ENCODE data around the gene RNU2-63P. TPM values are rescaled to one million over a fixed set of nuclear protein-coding genes. Genes with fewer than 3 reads are reported as not detected.

The RNU2-63P gene
- polyA plus RNA-seq, 1 of the 3 experiments (the other 2 are of a cell fraction), result not detected

DNA sequence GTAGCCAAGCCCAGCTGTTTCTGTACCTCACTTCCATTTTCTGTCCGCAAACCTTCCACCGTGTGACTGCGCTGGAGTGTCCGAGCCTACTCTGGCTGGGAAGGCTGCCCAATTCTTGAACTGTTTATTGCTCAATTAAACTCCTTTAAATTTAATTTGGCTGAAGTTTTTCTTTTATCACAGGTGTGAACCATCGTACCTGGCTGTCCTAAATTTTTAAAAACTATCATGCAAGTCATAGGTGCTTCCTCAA lies 6.2 kb upstream of the RNU2-63P start (continued):
- TF ChIP-seq, protein P1, sequence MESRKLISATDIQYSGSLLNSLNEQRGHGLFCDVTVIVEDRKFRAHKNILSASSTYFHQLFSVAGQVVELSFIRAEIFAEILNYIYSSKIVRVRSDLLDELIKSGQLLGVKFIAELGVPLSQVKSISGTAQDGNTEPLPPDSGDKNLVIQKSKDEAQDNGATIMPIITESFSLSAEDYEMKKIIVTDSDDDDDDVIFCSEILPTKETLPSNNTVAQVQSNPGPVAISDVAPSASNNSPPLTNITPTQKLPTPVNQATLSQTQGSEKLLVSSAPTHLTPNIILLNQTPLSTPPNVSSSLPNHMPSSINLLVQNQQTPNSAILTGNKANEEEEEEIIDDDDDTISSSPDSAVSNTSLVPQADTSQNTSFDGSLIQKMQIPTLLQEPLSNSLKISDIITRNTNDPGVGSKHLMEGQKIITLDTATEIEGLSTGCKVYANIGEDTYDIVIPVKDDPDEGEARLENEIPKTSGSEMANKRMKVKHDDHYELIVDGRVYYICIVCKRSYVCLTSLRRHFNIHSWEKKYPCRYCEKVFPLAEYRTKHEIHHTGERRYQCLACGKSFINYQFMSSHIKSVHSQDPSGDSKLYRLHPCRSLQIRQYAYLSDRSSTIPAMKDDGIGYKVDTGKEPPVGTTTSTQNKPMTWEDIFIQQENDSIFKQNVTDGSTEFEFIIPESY (IDR thresholded peaks at IDR 0.05; ENCODE audit: borderline replicate concordance, low read depth), result no peak
- no peak for TF ChIP-seq YY1 (IDR thresholded peaks at IDR 0.05; ENCODE audit: low read depth)
- no peak for TF ChIP-seq NRF1 (IDR thresholded peaks at IDR 0.05; ENCODE audit: low read depth, low read length)
- TF ChIP-seq, protein P2, sequence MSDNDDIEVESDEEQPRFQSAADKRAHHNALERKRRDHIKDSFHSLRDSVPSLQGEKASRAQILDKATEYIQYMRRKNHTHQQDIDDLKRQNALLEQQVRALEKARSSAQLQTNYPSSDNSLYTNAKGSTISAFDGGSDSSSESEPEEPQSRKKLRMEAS (IDR thresholded peaks at IDR 0.05; ENCODE audit: low read depth), result no peak
- no peak for TF ChIP-seq GABPA (IDR thresholded peaks at IDR 0.05; ENCODE audit: low read depth)
- TF ChIP-seq POLR2AphosphoS5 (IDR thresholded peaks at IDR 0.05; ENCODE audit: low read depth, low read length), result no peak

DNA sequence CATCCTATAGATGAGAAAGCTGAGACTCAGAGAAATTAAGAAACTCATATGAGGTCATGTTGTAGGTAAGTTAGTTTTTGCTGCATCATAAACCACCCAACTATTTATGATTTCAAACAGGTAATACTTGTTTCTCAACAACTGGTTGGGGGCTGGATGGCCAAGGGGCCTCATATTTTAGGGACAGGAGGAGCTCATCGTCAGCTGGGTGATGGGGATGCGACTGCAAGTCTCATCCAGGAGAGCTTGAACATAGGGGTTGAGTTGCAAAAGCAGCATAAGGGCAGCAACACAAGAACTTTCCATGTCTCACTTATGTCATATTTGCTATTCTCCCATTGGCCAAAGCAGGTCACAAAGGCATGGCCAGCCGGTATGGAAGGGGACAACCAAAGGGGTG lies 3.6 kb upstream of the RNU2-63P start:
- no peaks in the 10 kb centered on the region for H3K9me2 ChIP-seq
- peaks cover 0 to 7% of the 10 kb centered on the region in 2 experiments; a peak in 1 of 4 replicates for H3K4me1 ChIP-seq (ENCODE audit: control insufficient read depth in 1 of 2, insufficient read depth in 2 of 2, low read depth in 1 of 2, low read length in 1 of 2)
- no peak overlapping the region for H3K27ac ChIP-seq (ENCODE audit: low read depth in 2 of 2, low read length in 1 of 2)
- CTCF ChIA-PET, result no interaction called here
- no peak for DNase-seq
- no peaks in the 10 kb centered on the region for H3K9me3 ChIP-seq
- 91% methylated on average over 2 of the region's 3 CpGs for WGBS (ENCODE audit: low lambda C conversion rate)
- H3K9ac ChIP-seq, result no peak overlapping the region
- H3K36me3 ChIP-seq (replicated peaks in 1 of 2; ENCODE audit: control insufficient read depth in 1 of 2, insufficient read depth in 2 of 2, low read length in 1 of 2), result no peaks in the 10 kb centered on the region
- no peaks in the 10 kb centered on the region for H3K27me3 ChIP-seq (ENCODE audit: insufficient read depth)
- H2AFZ ChIP-seq (ENCODE audit: low read depth), result no peak overlapping the region
- TF ChIP-seq, protein P1 (IDR thresholded peaks at IDR 0.05; ENCODE audit: borderline replicate concordance, low read depth), result no peak
- TF ChIP-seq TEAD4 (IDR thresholded peaks at IDR 0.05; ENCODE audit: borderline replicate concordance, insufficient read depth), result no peak
- no peak for TF ChIP-seq RAD21 (IDR thresholded peaks at IDR 0.05; ENCODE audit: low read length)
- no peak for TF ChIP-seq TCF12 (IDR thresholded peaks at IDR 0.05)
- no peak for TF ChIP-seq RXRA (IDR thresholded peaks at IDR 0.05; ENCODE audit: borderline replicate concordance, low read depth)
- TF ChIP-seq, protein P3, sequence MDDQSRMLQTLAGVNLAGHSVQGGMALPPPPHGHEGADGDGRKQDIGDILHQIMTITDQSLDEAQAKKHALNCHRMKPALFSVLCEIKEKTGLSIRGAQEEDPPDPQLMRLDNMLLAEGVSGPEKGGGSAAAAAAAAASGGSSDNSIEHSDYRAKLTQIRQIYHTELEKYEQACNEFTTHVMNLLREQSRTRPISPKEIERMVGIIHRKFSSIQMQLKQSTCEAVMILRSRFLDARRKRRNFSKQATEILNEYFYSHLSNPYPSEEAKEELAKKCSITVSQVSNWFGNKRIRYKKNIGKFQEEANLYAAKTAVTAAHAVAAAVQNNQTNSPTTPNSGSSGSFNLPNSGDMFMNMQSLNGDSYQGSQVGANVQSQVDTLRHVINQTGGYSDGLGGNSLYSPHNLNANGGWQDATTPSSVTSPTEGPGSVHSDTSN (IDR thresholded peaks at IDR 0.05), result no peak
- TF ChIP-seq EP300 (IDR thresholded peaks at IDR 0.05; ENCODE audit: borderline replicate concordance in 1 of 2, low read depth in 1 of 2, low read length in 1 of 2), result no peak
- TF ChIP-seq JUND (IDR thresholded peaks at IDR 0.05), result no peak
- TF ChIP-seq, protein P4, sequence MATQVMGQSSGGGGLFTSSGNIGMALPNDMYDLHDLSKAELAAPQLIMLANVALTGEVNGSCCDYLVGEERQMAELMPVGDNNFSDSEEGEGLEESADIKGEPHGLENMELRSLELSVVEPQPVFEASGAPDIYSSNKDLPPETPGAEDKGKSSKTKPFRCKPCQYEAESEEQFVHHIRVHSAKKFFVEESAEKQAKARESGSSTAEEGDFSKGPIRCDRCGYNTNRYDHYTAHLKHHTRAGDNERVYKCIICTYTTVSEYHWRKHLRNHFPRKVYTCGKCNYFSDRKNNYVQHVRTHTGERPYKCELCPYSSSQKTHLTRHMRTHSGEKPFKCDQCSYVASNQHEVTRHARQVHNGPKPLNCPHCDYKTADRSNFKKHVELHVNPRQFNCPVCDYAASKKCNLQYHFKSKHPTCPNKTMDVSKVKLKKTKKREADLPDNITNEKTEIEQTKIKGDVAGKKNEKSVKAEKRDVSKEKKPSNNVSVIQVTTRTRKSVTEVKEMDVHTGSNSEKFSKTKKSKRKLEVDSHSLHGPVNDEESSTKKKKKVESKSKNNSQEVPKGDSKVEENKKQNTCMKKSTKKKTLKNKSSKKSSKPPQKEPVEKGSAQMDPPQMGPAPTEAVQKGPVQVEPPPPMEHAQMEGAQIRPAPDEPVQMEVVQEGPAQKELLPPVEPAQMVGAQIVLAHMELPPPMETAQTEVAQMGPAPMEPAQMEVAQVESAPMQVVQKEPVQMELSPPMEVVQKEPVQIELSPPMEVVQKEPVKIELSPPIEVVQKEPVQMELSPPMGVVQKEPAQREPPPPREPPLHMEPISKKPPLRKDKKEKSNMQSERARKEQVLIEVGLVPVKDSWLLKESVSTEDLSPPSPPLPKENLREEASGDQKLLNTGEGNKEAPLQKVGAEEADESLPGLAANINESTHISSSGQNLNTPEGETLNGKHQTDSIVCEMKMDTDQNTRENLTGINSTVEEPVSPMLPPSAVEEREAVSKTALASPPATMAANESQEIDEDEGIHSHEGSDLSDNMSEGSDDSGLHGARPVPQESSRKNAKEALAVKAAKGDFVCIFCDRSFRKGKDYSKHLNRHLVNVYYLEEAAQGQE (IDR thresholded peaks at IDR 0.05; ENCODE audit: low read depth, low read length), result no peak
- no peak overlapping the region for H3K4me2 ChIP-seq
- H4K20me1 ChIP-seq (ENCODE audit: insufficient read depth), result no peaks in the 10 kb centered on the region
- H3K79me2 ChIP-seq (ENCODE audit: insufficient read depth), result no peaks in the 10 kb centered on the region
- peaks cover 10% of the 10 kb centered on the region for H3F3A ChIP-seq (replicated peaks; ENCODE audit: insufficient read depth)
- POLR2A ChIA-PET, result no interaction called here
- no peak overlapping the region for H3K4me3 ChIP-seq (ENCODE audit: low read depth in 2 of 2, low read length in 1 of 2)

Data from SK-N-SH (cell line).